ENCODE results near the gene PIK3R6.

PIK3R6 gene

DNA sequence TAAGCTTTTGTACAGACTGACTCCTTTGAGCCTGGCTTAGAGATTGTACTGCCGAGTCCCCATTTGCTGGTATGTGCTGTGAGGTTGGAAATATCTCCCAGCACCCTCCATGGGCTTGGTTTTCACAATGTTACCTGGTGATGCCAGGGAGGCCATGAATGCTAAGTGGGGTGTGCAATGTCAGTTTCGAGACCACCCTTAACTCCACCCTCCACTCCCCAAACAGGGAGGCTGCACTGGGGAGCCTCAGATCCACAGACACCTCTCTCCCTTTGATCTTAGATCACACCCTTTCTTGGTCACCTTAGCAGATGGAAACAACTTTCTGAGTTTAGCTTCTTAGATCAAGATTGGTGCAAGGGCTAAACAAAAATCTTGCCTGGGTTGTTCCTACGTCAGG lies 28.6 kb upstream of the PIK3R6 start:
- DNase-seq (ENCODE audit: extremely low spot score), result no peak
- ChIA-PET CTCF (interaction anchor here (1.0 to 4.9 kb wide), 18 partner anchors 9 to 129 kb away, joined by 3 to 67 read pairs (median 8); partner anchors contain the start of genes MFSD6L, PIK3R5 and PIK3R6), POLR2A (no interaction called here)
- TF ChIP-seq, protein P1, sequence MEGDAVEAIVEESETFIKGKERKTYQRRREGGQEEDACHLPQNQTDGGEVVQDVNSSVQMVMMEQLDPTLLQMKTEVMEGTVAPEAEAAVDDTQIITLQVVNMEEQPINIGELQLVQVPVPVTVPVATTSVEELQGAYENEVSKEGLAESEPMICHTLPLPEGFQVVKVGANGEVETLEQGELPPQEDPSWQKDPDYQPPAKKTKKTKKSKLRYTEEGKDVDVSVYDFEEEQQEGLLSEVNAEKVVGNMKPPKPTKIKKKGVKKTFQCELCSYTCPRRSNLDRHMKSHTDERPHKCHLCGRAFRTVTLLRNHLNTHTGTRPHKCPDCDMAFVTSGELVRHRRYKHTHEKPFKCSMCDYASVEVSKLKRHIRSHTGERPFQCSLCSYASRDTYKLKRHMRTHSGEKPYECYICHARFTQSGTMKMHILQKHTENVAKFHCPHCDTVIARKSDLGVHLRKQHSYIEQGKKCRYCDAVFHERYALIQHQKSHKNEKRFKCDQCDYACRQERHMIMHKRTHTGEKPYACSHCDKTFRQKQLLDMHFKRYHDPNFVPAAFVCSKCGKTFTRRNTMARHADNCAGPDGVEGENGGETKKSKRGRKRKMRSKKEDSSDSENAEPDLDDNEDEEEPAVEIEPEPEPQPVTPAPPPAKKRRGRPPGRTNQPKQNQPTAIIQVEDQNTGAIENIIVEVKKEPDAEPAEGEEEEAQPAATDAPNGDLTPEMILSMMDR (IDR thresholded peaks at IDR 0.05; ENCODE audit: control extremely low read depth, extremely low read depth, low read depth, missing control alignments), result no peak

DNA sequence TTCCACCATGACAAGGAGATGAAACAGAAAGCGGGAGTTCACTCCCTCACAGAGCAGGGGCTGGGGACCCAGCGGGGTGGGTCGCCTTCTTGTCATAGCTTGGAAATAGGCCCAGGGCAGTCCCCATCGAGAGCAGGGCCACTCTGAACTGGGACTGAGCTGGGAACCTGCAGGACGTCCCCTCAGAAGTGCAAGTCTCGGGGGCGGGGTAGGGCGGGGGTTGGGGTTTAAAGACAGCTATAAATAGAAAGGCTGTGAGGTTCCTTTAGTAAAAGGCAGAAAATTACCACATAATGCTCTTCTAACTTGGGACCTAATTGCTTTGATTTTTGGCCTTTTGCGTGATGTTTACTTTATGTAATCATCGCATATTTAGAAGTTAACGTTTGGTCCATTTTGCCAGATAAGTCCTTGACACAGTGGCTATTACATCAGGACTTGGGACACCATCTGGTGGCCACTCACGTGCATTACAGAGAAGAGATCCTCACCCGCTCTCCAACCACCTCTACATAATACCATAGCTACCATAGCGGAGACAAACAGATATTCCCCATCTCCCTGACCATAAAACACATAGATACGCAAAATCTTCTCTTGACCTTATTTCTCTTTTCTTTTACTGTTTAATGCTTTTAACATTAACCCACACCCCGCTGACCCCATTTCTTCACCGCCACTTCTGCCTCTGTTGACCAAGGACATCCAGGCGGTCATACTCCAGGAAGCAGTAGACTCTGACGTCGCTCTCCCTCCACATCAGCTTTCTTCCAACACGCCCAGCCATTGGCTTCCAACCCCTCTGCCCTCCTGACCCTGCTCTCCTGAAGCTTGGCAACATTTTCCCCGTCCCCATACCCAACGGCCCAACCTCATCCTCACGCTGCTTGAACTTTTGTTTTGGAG lies 27.5 kb upstream of the PIK3R6 start:
- POLR2A ChIA-PET, result interaction anchor here (1.0 to 1.4 kb wide), 3 partner anchors 17 to 65 kb away, joined by 3 to 9 read pairs (median 3); no protein-coding TSS in a partner anchor
- CTCF ChIA-PET, result interaction anchor here (0.7 to 4.9 kb wide), 46 partner anchors 10 to 834 kb away, joined by 3 to 67 read pairs (median 5); partner anchors contain the start of genes MFSD6L, PIK3R5 and PIK3R6
- TF ChIP-seq, protein P1 (IDR thresholded peaks at IDR 0.05; ENCODE audit: control extremely low read depth, extremely low read depth, low read depth, missing control alignments), result peak; percentile 72
- DNase-seq (ENCODE audit: extremely low spot score), result peak; percentile 79

DNA sequence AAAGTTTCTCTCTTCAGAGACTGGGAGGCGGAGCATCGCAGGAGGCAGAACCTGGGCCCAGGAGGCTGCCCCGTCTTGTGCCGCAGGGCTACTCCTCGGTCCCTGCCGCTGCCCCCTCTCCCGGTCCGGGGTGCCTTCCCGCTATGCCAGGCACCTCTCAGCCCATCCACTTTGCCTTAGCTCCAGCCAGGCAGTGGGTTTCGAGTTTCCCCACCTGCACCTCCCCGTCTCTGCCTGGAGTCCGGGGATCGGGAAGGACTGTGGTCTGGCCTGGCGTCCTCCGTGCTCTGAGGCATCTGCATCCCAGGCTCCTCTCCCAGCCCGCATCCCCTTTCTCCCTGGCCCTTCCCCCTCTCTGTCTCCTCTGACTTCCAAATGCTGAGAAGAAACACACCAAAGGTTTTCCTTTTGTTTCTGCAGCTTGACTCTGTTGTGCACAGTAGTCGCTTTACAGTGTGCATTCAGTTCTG lies 26.8 kb upstream of the PIK3R6 start:
- DNase-seq (ENCODE audit: extremely low spot score), result no peak
- ChIA-PET CTCF (interaction anchor here (0.8 to 4.9 kb wide), 39 partner anchors 11 to 834 kb away, joined by 3 to 67 read pairs (median 6); partner anchors contain the start of genes MFSD6L, PIK3R5 and PIK3R6), POLR2A (interaction anchor here (1.0 to 1.4 kb wide), 3 partner anchors 17 to 65 kb away, joined by 3 to 9 read pairs (median 3); no protein-coding TSS in a partner anchor)
- TF ChIP-seq, protein P1 (IDR thresholded peaks at IDR 0.05; ENCODE audit: control extremely low read depth, extremely low read depth, low read depth, missing control alignments), result no peak

- no peak for DNase-seq (ENCODE audit: extremely low spot score)
- ChIA-PET POLR2A (interaction anchor here (1.4 kb wide), 1 partner anchor 64 kb away, joined by 3 read pairs; no protein-coding TSS in a partner anchor), CTCF (interaction anchor here (0.8 to 4.9 kb wide), 27 partner anchors 12 to 833 kb away, joined by 3 to 67 read pairs (median 8); partner anchors contain the start of genes MFSD6L, PIK3R5 and PIK3R6)
- TF ChIP-seq, protein P1 (IDR thresholded peaks at IDR 0.05; ENCODE audit: control extremely low read depth, extremely low read depth, low read depth, missing control alignments), result no peak
These were observed 26.2 kb upstream of the PIK3R6 start for GRCh38 chr17:8893621-8894201.

DNA sequence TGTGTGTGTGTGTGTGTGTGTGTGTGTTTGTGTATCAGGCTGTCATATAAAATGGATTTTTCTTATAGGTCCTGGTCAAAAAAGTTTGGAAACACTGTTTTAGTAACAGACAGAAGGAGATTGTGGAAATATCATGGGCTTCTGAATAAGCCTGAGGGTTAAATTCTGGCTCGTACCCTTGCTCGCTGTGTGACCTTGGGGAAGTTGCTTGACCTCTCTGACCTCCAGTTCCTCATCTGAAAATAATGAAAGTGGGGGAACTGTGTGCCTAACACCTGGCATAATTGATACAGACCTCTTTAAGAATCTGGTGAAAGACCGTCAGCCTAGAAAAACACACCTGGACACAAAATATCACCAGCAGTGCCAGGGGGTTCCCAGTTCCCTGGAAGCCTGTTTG lies 25.6 kb upstream of the PIK3R6 start:
- TF ChIP-seq, protein P1 (IDR thresholded peaks at IDR 0.05; ENCODE audit: control extremely low read depth, extremely low read depth, low read depth, missing control alignments), result no peak
- CTCF ChIA-PET, result interaction anchor here (1.1 to 4.9 kb wide), 7 partner anchors 8 to 147 kb away, joined by 3 to 67 read pairs (median 15); no protein-coding TSS in a partner anchor

DNA sequence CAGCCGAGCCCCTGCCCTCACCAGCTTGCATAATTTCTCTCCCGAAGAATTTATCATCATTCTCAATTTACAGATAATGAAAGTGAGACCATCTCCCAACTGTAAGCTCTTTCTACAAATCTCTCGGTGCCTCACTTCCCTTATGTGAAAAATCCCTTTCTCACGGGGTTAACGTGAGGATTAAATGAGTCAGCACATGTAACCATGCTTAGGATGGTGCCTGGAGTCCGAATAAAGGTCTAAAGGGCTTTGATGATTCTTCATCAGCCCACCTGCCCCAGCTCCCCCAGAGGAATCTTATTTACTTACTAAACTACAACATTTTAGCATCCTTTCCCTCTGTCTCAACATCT lies 24.8 kb upstream of the PIK3R6 start:
- CTCF ChIA-PET, result interaction anchor here (0.7 to 4.9 kb wide), 6 partner anchors 8 to 106 kb away, joined by 3 to 67 read pairs (median 4); no protein-coding TSS in a partner anchor
- TF ChIP-seq, protein P1 (IDR thresholded peaks at IDR 0.05; ENCODE audit: control extremely low read depth, extremely low read depth, low read depth, missing control alignments), result no peak
- POLR2A ChIA-PET, result interaction anchor here (1.2 kb wide), 1 partner anchor 25 kb away, joined by 5 read pairs; the partner anchor contains the start of gene PIK3R6
- DNase-seq (ENCODE audit: extremely low spot score), result peak; percentile 67

More for the DNA sequence above, 25.6 kb upstream of the PIK3R6 start:
- POLR2A ChIA-PET, result no interaction called here
- no peak for DNase-seq (ENCODE audit: extremely low spot score)

Data from GM10248 (cell line).